Epithelial cell of prostate (primary cell): ENCODE data around the gene CD84.
"Not testable (repeated sequence)": the region's sequence is repeated elsewhere in the genome, so short reads cannot be mapped to it uniquely, and the experiment has no call there.

Source experiments
- DNase-seq: peaks from one replicate; pipeline ENCODE4 v3.0.0-alpha.2; 2011; ENCODE audit warnings: low read depth, low spot score
- H3K27ac ChIP-seq: fragments of 450-650 bp; 2 replicates; pipeline ENCODE4 v1.5.1; 2017; ENCODE audit warnings: mild to moderate bottlenecking

The CD84 gene, protein sequence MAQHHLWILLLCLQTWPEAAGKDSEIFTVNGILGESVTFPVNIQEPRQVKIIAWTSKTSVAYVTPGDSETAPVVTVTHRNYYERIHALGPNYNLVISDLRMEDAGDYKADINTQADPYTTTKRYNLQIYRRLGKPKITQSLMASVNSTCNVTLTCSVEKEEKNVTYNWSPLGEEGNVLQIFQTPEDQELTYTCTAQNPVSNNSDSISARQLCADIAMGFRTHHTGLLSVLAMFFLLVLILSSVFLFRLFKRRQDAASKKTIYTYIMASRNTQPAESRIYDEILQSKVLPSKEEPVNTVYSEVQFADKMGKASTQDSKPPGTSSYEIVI

GRCh38 chr1:160579216-160579701 lies at the start of gene CD84:
Gene CD84, minus strand, starts transcription at chr1:160579496. Its CDS starts 59 bp downstream, at chr1:160579437.
- H3K27ac ChIP-seq = no peak within 1 kb of the TSS

DNA sequence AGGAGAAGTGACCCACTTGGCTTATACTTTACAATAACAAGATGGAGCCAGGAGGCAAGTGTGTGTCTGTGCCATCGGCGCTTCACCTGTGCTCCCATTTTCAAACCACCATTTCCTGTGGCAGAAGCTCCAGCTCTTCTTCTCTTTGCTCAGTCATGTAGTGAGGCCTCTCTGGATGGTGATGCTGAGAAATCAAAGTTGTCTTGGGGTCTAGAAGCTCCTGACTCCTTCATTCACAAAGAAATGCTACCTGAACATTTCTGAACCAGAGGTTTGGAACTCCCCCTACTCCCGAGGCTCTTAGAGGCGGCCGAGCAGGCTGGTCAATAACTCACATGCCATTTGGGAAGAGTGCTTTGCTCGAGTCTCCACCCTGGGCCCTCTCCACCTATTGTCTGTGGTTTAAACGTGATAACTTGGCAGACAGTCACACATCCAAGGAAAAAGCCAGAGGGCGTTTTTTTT lies 49.5 kb upstream of the CD84 start:
- DNase-seq = no peak
- H3K27ac ChIP-seq = no peak overlapping the region

More at GRCh38 chr1:160579216-160579701, at the start of gene CD84:
- no peak for DNase-seq

DNA sequence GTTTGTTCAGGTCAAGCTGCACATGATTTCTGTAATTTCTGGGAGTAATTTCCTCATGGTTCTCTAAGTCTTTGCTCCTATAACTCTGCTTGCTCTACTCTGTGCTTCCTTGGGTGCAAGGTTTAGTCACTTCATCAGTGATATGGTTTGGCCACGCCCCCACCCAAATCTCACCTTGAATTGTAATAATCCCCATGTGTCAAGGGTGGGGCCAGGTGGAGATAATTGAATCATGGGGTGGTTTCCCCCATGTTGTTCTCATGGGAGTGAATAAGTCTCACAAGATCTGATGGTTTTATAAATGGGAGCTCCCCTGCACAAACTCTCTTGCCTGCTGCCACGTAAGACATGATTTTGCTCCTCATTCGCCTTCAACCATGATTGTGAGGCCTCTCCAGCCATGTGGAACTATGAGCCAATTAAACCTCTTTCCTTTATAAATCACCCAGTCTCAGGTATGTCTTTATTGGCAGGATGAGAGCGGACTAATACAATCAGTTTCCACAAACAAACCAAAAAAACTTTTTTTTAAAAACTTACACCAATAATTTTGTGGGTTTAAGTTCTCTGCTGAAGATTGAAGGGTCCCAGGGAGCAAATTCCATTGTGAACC lies 48.5 kb upstream of the CD84 start:
- DNase-seq, H3K27ac ChIP-seq: not testable (repeated sequence)

GRCh38 chr1:160626509-160627342 lies 47.4 kb upstream of the CD84 start:
- H3K27ac ChIP-seq = no peak overlapping the region
- no peak for DNase-seq

DNA sequence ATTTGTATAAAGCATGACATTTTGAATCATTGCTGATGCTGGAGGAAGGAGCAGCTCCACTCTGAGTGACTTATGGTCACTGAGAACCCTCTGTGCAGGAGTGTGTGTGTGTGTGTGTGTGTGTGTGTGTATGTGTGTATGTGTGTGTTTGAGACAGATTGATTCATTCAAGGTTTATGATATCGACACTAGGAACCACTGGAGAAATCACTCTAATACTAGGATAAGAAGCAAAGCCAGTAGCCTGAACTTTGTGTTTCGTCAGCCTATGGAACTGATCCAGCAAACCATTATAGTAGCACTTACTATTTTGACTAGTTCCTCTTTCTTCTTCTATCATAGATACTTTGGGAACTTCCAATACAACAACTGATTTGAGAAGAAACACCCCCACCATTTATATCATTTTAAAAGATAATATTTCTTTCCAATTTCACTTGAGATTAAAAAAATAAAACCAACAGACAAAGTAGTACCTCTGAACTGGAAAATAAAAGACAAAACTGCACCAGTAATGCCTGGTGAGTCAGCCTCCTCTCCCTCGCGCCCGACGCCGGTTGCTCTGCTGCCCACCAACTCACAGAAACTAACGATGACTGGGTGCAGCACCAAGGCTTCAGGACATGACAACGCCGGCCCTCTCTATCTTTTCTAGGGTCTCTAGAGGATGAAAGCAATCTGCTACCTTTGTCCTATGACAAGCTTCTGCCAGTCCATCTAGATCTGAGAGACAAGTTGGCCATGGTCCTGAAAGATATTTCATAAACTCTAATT lies 46.6 kb upstream of the CD84 start:
- H3K27ac ChIP-seq = no peak overlapping the region

GRCh38 chr1:160625321-160625720 lies 46.0 kb upstream of the CD84 start:
- DNase-seq = no peak
- no peak overlapping the region for H3K27ac ChIP-seq

More for the DNA sequence above, 46.6 kb upstream of the CD84 start:
- no peak for DNase-seq

- DNase-seq = no peak
- H3K27ac ChIP-seq = no peak overlapping the region
Observed at GRCh38 chr1:160624464-160624863, 45.2 kb upstream of the CD84 start.

DNA sequence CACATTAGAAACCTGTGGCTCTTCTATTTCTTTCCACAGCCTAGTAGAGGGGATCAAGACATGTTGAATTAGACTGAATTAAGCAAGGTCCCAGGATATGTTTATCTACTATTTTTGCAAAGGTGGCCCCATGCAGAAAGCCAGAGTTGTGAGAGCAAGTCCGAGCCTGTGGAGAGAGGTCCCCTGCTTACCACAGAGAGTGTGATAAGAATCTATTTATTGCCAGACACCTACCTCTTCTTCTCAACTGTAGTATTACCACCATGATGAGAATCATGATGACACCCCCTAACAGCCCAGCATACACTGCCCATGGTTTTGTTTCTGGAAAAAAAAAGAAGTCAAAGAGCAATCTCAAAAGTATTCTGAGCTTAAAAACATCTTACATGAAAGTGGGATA lies 44.6 kb upstream of the CD84 start:
- DNase-seq = no peak
- no peak overlapping the region for H3K27ac ChIP-seq

- no peak for DNase-seq
- no peak overlapping the region for H3K27ac ChIP-seq
Observed at GRCh38 chr1:160623227-160623633, 43.9 kb upstream of the CD84 start.

- H3K27ac ChIP-seq = no peak overlapping the region
- no peak for DNase-seq
Observed at GRCh38 chr1:160622501-160623226, 43.4 kb upstream of the CD84 start.

GRCh38 chr1:160621633-160622413 lies 42.5 kb upstream of the CD84 start:
- H3K27ac ChIP-seq = no peak overlapping the region
- DNase-seq = no peak

DNA sequence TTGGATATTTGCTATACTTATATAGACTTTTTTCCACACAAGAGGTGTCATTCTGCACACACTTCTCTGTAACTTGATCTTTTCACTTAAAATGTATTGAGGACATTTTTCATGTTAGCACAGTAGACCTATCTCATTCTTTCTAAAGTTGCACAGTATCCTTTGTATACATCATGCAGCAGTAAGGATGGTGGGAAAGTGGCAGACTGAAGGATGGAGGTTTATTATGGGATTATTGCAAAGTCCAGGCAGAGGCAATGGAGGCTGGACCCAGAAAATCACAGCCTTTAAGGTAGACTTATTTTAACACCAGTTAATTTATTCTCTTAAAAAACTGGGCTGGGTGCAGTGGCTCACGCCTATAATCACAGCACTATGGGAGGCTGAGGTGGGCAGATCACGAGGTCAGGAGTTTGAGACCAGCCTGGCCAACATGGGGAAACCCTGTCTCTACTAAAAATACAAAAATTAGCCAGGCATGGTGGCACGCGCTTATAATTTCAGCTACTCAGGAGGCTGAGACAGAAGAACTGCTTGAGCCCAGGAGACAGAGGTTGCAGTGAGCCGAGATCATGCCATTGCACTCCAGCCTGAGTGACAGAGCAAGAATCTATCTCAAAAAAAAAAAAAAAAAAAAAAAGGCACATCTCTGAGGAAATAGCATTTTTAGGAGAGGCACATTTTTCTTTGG lies 41.8 kb upstream of the CD84 start:
- DNase-seq = no peak
- no peak overlapping the region for H3K27ac ChIP-seq

DNA sequence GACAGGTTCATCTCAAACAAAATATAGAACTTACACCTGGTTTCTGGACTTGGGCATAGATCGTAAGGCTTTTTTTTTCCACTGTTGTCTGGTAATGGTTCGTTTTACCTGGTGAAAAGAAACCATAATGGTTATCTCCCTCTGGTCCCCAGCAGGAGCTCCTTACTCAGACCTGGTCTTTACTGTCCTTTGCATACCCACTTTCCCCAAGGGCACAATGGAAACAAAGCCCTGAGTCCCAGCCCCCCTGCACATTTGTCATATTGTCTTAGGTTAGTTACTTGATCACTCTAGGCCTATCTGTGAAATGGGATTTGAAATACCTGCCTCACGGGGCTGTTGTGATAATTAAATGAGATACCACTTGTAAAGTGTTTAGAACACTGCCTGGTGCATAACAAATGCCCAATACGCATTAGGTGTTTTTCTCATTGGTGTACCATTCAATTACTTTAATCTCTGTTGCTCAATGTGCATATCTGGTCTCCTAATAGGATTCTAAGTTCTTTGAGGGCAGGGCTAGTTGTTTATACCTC lies 40.5 kb upstream of the CD84 start:
- no peak overlapping the region for H3K27ac ChIP-seq

DNA sequence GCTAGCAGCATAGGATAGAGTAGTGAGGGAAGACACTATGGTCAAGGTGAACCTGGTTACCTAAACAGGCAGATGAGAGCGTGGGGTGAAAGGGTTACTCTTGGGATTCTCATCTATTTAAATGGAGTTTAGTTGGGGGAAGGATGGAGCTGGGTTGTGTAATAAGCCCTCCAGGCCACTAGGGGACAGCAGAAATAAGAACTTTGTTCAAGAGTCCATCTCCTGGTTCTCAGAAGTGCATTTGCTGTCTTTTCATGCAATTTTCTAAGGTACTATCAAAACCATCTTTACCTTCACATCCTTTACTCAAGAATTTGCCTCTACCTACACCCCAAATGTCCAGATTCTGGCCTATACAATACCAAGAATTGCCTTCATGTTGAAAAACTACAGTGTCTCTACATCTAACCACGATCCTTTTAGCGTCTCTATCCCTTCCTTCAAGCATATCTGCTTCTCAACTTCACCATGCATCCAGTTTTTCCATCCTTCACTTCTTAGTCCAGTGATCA lies 39.5 kb upstream of the CD84 start:
- no peak for DNase-seq
- no peak overlapping the region for H3K27ac ChIP-seq

More for the DNA sequence above, 40.5 kb upstream of the CD84 start:
- no peak for DNase-seq

- no peak for DNase-seq
- H3K27ac ChIP-seq = no peak overlapping the region
Observed at GRCh38 chr1:160618327-160618726, 39.0 kb upstream of the CD84 start.

DNA sequence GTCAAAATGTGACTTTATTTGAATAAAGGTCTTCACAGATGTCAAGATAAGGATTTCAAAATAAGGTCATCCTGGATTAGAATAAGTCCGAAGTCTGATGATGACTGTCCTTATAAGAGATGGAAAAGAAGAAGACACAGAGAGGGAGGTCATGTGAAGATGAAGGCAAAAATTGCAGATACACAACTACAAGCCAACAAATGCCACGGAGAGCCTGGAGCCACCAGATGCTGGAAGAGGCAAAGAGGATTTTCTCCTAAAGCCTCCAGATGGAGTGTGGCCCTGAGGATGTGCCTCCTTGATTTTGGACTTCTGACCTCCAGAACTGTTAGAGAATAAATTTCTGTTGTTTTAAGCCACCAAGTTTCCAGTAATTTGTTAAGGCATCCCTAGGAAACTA lies 36.4 kb upstream of the CD84 start:
- no peak for DNase-seq
- H3K27ac ChIP-seq = no peak overlapping the region

DNA sequence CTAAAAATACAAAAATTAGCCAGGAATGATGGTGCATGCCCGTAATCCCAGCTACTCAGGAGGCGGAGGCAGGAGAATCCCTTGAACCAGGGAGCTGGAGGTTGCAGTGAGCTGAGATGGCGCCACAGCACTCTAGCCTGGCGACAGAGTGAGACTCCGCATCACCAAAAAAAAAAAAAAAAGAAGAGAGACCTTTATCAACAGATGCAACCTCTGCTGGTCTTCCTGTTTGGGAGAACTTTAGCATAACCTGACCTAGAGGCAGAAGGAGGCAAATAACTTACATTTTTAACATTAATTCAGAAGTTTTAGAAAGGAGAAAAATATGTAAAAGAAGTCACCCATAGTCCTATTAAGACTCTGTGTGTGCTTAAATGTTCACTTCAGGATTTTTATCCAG lies 35.1 kb upstream of the CD84 start:
- no peak overlapping the region for H3K27ac ChIP-seq
- no peak for DNase-seq
